WTC11 (cell line): ENCODE measurements around the gene SH2D3C. TPM values are rescaled to one million over a fixed set of nuclear protein-coding genes. Genes with fewer than 3 reads are reported as not detected.
A peak's percentile ranks its signal among the peaks of the same experiment; 100 is the strongest.

ENCODE experiments used
- ATAC-seq: fragments of 200-7000 bp; cut with Tn5 transposase; 2 replicates; pipeline ENCODE4 v1.10.0; 2021; ENCODE audit warnings: mild to moderate bottlenecking, moderate library complexity
- CTCF ChIA-PET: fragments of 300-600 bp; sonication (Branson Sonifier 250); formaldehyde crosslinking; loops from one replicate; lab custom pipeline; 2021; ENCODE audit warnings: antibody characterized with exemption; lab: Charles Lee
- POLR2A ChIA-PET: fragments of 350-600 bp; sonication (Branson Sonifier 250); formaldehyde crosslinking; loops from one replicate; lab custom pipeline; 2021; ENCODE audit warnings: antibody characterized with exemption; lab: Charles Lee
- DNase-seq: peaks from one replicate; pipeline ENCODE4 v3.0.0; 2021; ENCODE audit warnings: low spot score
- H3K27ac Mint-ChIP-seq: 2 replicates; pipeline ENCODE4 v1.8.0; 2021; ENCODE audit warnings: mixed read lengths
- H3K27me3 Mint-ChIP-seq: 2 replicates; pipeline ENCODE4 v1.8.0; 2021; ENCODE audit warnings: low read depth, mild to moderate bottlenecking, moderate library complexity, mixed read lengths
- H3K36me3 Mint-ChIP-seq: 2 replicates; pipeline ENCODE4 v1.8.0; 2021; ENCODE audit warnings: mixed read lengths
- H3K4me1 Mint-ChIP-seq: 2 replicates; pipeline ENCODE4 v1.8.0; 2022; ENCODE audit warnings: mixed read lengths
- H3K4me3 Mint-ChIP-seq: 2 replicates; pipeline ENCODE4 v1.8.0; 2021; ENCODE audit warnings: mild to moderate bottlenecking, moderate library complexity, mixed read lengths
- H3K9me3 Mint-ChIP-seq: 2 replicates; pipeline ENCODE4 v1.8.0; 2021; ENCODE audit warnings: mixed read lengths
- CREM ChIP-seq: sonication (generic); formaldehyde crosslinking; IDR thresholded peaks from 2 replicates; pipeline ENCODE4 v1.8.1; 2022; ENCODE audit warnings: mild to moderate bottlenecking, missing genetic modification reagents, moderate library complexity
- E2F1 ChIP-seq: sonication (generic); formaldehyde crosslinking; IDR thresholded peaks from 2 replicates; pipeline ENCODE4 v1.8.0; 2022; ENCODE audit warnings: mild to moderate bottlenecking, missing genetic modification reagents
- E2F5 ChIP-seq: sonication (generic); formaldehyde crosslinking; IDR thresholded peaks from 2 replicates; pipeline ENCODE4 v1.8.1; 2022; ENCODE audit warnings: mild to moderate bottlenecking, moderate library complexity, missing genetic modification reagents
- ESRRA ChIP-seq: sonication (generic); formaldehyde crosslinking; IDR thresholded peaks from 2 replicates; pipeline ENCODE4 v1.8.1; 2022; ENCODE audit warnings: mild to moderate bottlenecking, missing genetic modification reagents, borderline replicate concordance
- MYBL2 ChIP-seq: sonication (generic); formaldehyde crosslinking; IDR thresholded peaks from 2 replicates; pipeline ENCODE4 v1.8.1; 2023; ENCODE audit warnings: mild to moderate bottlenecking, moderate library complexity, missing genetic modification reagents
- NFYB ChIP-seq: sonication (generic); formaldehyde crosslinking; conservative IDR thresholded peaks from 2 replicates; pipeline ENCODE4 v1.8.0; 2022; ENCODE audit warnings: low read depth, missing genetic modification reagents
- NR3C1 ChIP-seq: sonication (generic); formaldehyde crosslinking; conservative IDR thresholded peaks from 2 replicates; pipeline ENCODE4 v1.8.1; 2023; ENCODE audit warnings: low read depth, mild to moderate bottlenecking, missing genetic modification reagents
- PRDM15 ChIP-seq: sonication (generic); formaldehyde crosslinking; IDR thresholded peaks from 2 replicates; pipeline ENCODE4 v1.8.0; 2022; ENCODE audit warnings: missing genetic modification reagents
- RELA ChIP-seq: sonication (generic); formaldehyde crosslinking; IDR thresholded peaks from 2 replicates; pipeline ENCODE4 v1.8.1; 2022; ENCODE audit warnings: missing genetic modification reagents, mild to moderate bottlenecking, borderline replicate concordance
- SMAD3 ChIP-seq: sonication (generic); formaldehyde crosslinking; IDR thresholded peaks from 2 replicates; pipeline ENCODE4 v1.8.0; 2022; ENCODE audit warnings: missing genetic modification reagents, mild to moderate bottlenecking, borderline replicate concordance
- SOX15 ChIP-seq: fragments of 250-450 bp; sonication (Bioruptor Pico); IDR thresholded peaks from 2 replicates; pipeline ENCODE4 v1.9.0; 2021; ENCODE audit warnings: mild to moderate bottlenecking
- TCF7 ChIP-seq: sonication (generic); formaldehyde crosslinking; IDR thresholded peaks from 2 replicates; pipeline ENCODE4 v1.8.0; 2022; ENCODE audit warnings: mild to moderate bottlenecking, low read depth, missing genetic modification reagents, moderate library complexity
- ZNF263 ChIP-seq: sonication (generic); formaldehyde crosslinking; IDR thresholded peaks from 2 replicates; pipeline ENCODE4 v1.8.1; 2022; ENCODE audit warnings: low read depth, mild to moderate bottlenecking, moderate library complexity, missing genetic modification reagents
- ZNF396 ChIP-seq: fragments of 250-450 bp; sonication (Bioruptor Pico); IDR thresholded peaks from 2 replicates; pipeline ENCODE4 v1.8.0; 2021; ENCODE audit warnings: mild to moderate bottlenecking, moderate library complexity, borderline replicate concordance
- ZNF425 ChIP-seq: fragments of 250-450 bp; sonication (Bioruptor Pico); conservative IDR thresholded peaks from 2 replicates; pipeline ENCODE4 v1.9.0; 2021; ENCODE audit warnings: mild to moderate bottlenecking
- total RNA-seq: library from RNA; stranded (reverse); gene quantifications from 3 replicates; pipeline ENCODE4 v1.2.3, GENCODE V29; 2021
- TF ChIP-seq, protein P1 (sequence below): sonication (generic); formaldehyde crosslinking; IDR thresholded peaks from 2 replicates; pipeline ENCODE4 v1.8.1; 2022; ENCODE audit warnings: low read depth, mild to moderate bottlenecking, moderate library complexity, missing genetic modification reagents, borderline replicate concordance

The SH2D3C gene
- total RNA-seq, 1 experiment from 2014 or later = 5.4 TPM

- H3K9me3 Mint-ChIP-seq = no peaks in the 10 kb centered on the region
- ATAC-seq (no peak), DNase-seq (no peak)
- H3K27me3 Mint-ChIP-seq = no peaks in the 10 kb centered on the region
- ChIA-PET POLR2A (no interaction called here), CTCF (interaction anchor here (7.3 kb wide), 1 partner anchor 17 kb away, joined by 73 read pairs; the partner anchor contains the start of gene TOR2A)
- H3K36me3 Mint-ChIP-seq = no peaks in the 10 kb centered on the region
- H3K4me3 Mint-ChIP-seq = no peak overlapping the region
- TF ChIP-seq ZNF263 (CRISPR knock-in tag) (no peak), TCF7 (CRISPR knock-in tag) (no peak), ZNF425 (CRISPR knock-in tag) (no peak), CREM (CRISPR knock-in tag) (no peak), E2F5 (no peak), SOX15 (no peak), NR3C1 (CRISPR knock-in tag) (no peak), PRDM15 (CRISPR knock-in tag) (no peak), RELA (CRISPR knock-in tag) (no peak), ESRRA (CRISPR knock-in tag) (no peak), MYBL2 (CRISPR knock-in tag) (no peak), E2F1 (CRISPR knock-in tag) (no peak)
- TF ChIP-seq, protein P1, sequence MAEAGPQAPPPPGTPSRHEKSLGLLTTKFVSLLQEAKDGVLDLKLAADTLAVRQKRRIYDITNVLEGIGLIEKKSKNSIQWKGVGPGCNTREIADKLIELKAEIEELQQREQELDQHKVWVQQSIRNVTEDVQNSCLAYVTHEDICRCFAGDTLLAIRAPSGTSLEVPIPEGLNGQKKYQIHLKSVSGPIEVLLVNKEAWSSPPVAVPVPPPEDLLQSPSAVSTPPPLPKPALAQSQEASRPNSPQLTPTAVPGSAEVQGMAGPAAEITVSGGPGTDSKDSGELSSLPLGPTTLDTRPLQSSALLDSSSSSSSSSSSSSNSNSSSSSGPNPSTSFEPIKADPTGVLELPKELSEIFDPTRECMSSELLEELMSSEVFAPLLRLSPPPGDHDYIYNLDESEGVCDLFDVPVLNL (CRISPR knock-in tag) = no peak
- no peak overlapping the region for H3K27ac Mint-ChIP-seq
- peaks cover 16% of the 10 kb centered on the region for H3K4me1 Mint-ChIP-seq
These were observed 60.7 kb downstream of the SH2D3C start for GRCh38 chr9:127717766-127718165.

- H3K4me1 Mint-ChIP-seq = peaks cover 22% of the 10 kb centered on the region
- TF ChIP-seq SMAD3 (CRISPR knock-in tag) = no peak
- TF ChIP-seq NFYB (CRISPR knock-in tag) = no peak
- no peak for TF ChIP-seq ZNF396 (CRISPR knock-in tag)
- TF ChIP-seq, all 79 proteins: peak for 0
- H3K9me3 Mint-ChIP-seq = no peaks in the 10 kb centered on the region
- H3K36me3 Mint-ChIP-seq = no peaks in the 10 kb centered on the region
- peak overlapping the region; percentile 74; the same call in 1 of the 2 replicates for H3K27ac Mint-ChIP-seq
- ChIA-PET POLR2A (interaction anchor here (1.4 kb wide), 1 partner anchor 138 kb away, joined by 4 read pairs; no protein-coding TSS in a partner anchor), CTCF (interaction anchor here (1.1 to 7.3 kb wide), 6 partner anchors 9 to 214 kb away, joined by 3 to 73 read pairs (median 4); partner anchors contain the start of genes PIP5KL1 and TOR2A)
- ATAC-seq = no peak
- no peaks in the 10 kb centered on the region for H3K27me3 Mint-ChIP-seq
- no peak for DNase-seq
- H3K4me3 Mint-ChIP-seq = peak overlapping the region; percentile 97
These were observed 62.1 kb downstream of the SH2D3C start for GRCh38 chr9:127716412-127716811.
